ENCODE data around the gene SPATA46. TPM values are rescaled to one million over a fixed set of nuclear protein-coding genes. Genes with fewer than 3 reads are reported as not detected.

The SPATA46 gene
- total RNA-seq, 2 experiments from 2014 or later: not detected

DNA sequence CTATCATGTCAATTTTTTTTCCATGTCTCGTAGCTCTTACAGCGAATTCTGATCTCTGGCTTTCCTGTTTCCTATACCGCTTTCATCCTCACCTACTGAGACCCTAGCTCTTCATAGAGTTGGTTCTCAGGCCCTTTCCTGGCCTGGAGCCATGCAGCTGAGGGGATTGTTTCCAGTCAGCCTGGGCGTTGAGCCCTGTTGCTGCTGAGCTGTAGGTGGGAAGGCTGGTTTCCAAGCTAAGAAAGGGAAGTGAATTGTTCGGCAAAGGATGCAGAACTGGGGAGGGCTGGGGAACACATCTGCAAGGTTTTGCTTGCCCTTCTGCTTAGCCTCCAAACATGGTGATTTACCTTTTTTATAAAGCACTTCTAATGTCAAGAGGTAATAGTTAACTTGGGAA is 41.5 kb downstream of the SPATA46 start:
- no peak overlapping the region for H3K27ac ChIP-seq (ENCODE audit: low read depth in 1 of 2, low read length in 2 of 2)
- no peak for TF ChIP-seq CTCF (IDR thresholded peaks at IDR 0.05)
- Mint-ChIP-seq H3K9me3 (no peaks in the 10 kb centered on the region), H3K4me3 (no peak overlapping the region), H3K27me3 (peaks cover 35% of the 10 kb centered on the region), H3K27ac (no peak overlapping the region), H3K36me3 (ENCODE audit: low read depth) (no peaks in the 10 kb centered on the region), H3K4me1 (ENCODE audit: low read depth) (no peaks in the 10 kb centered on the region)
- no peaks in the 10 kb centered on the region for H3K4me1 ChIP-seq (ENCODE audit: insufficient read depth, low read length)
- ChIA-PET CTCF (no interaction called here), POLR2A (no interaction called here)
- intact Hi-C loops (cut with DNase I, micrococcal nuclease): no loop called here
- no peak for ATAC-seq (ENCODE audit: poor library complexity)
- no peak overlapping the region for H3K4me3 ChIP-seq (ENCODE audit: low read length)
- no peak for DNase-seq
- H3K27me3 ChIP-seq (ENCODE audit: control insufficient read depth in 1 of 2, insufficient read depth in 2 of 2, low read length in 2 of 2): peaks cover 3 to 4% of the 10 kb centered on the region in 2 experiments
- H3K36me3 ChIP-seq (ENCODE audit: insufficient read depth, low read length): no peaks in the 10 kb centered on the region
- H3K9me3 ChIP-seq (ENCODE audit: control insufficient read depth in 1 of 2, insufficient read depth in 1 of 2, low read length in 2 of 2): no peaks in the 10 kb centered on the region

DNA sequence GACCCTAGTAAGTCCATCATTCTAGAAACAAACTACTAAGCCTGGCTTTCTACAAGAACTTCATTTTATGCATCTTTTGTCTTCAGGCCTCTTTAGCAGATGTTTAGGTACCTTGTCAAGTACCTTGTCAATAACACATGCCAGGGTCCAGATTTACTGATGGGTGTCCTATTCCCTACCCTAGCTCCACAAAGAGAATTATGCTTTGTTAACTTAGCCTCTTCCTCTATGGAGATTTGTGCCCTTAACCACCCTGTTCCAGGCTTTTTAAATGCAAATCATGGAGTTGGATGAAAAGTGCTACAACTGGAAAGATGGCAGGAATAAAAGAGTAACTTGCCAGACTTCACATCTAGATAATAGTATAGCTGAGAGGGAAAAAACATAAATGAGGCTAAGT is 42.7 kb downstream of the SPATA46 start:
- Mint-ChIP-seq H3K9me3 (no peaks in the 10 kb centered on the region), H3K27ac (no peak overlapping the region), H3K4me3 (no peak overlapping the region), H3K4me1 (ENCODE audit: low read depth) (no peaks in the 10 kb centered on the region), H3K27me3 (peaks cover 35% of the 10 kb centered on the region), H3K36me3 (ENCODE audit: low read depth) (no peaks in the 10 kb centered on the region)
- Histone ChIP-seq H3K27ac (ENCODE audit: low read depth in 1 of 2, low read length in 2 of 2) (no peak overlapping the region), H3K4me1 (ENCODE audit: insufficient read depth, low read length) (no peaks in the 10 kb centered on the region), H3K36me3 (ENCODE audit: insufficient read depth, low read length) (no peaks in the 10 kb centered on the region), H3K9me3 (ENCODE audit: control insufficient read depth in 1 of 2, insufficient read depth in 1 of 2, low read length in 2 of 2) (no peaks in the 10 kb centered on the region), H3K4me3 (ENCODE audit: low read length) (no peak overlapping the region), H3K27me3 (ENCODE audit: control insufficient read depth in 1 of 2, insufficient read depth in 2 of 2, low read length in 2 of 2) (peaks cover 0 to 3% of the 10 kb centered on the region in 2 experiments)
- DNase-seq (no peak), ATAC-seq (ENCODE audit: poor library complexity) (no peak)
- intact Hi-C loops (cut with DNase I, micrococcal nuclease): no loop called here
- ChIA-PET CTCF (no interaction called here), POLR2A (no interaction called here)
- no peak for TF ChIP-seq CTCF (IDR thresholded peaks at IDR 0.05)

DNA sequence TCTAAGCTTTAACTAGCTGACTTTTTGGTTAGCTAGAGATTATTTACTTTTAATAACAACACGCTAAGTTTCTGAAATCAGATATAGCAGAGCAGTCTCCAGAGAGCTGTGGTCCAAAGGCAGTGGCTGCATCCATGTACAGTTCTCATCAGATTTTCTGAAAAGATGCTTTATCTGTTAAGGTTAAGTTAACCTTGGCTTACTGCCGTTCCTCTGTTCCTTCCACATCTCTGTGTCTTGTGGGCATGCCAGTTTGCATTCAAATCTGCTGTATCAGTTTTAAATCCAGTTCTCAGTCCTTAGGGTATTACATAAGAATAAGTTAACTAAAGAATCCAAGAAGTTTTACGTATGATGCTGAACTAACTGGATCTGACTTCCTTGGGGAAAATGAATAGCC is 46.8 kb downstream of the SPATA46 start:
- H3K9me3 Mint-ChIP-seq: no peaks in the 10 kb centered on the region
- no peaks in the 10 kb centered on the region for H3K4me1 ChIP-seq (ENCODE audit: insufficient read depth, low read length)
- peaks cover 17% of the 10 kb centered on the region for H3K27me3 Mint-ChIP-seq
- no peaks in the 10 kb centered on the region for H3K36me3 ChIP-seq (ENCODE audit: insufficient read depth, low read length)
- H3K27me3 ChIP-seq (ENCODE audit: control insufficient read depth in 1 of 2, insufficient read depth in 2 of 2, low read length in 2 of 2): no peaks in the 10 kb centered on the region
- H3K9me3 ChIP-seq (ENCODE audit: control insufficient read depth in 1 of 2, insufficient read depth in 1 of 2, low read length in 2 of 2): no peaks in the 10 kb centered on the region
- no peaks in the 10 kb centered on the region for H3K4me1 Mint-ChIP-seq (ENCODE audit: low read depth)
- CTCF ChIA-PET: no interaction called here
- ATAC-seq (ENCODE audit: poor library complexity) (no peak), DNase-seq (no peak)
- intact Hi-C loops (cut with DNase I, micrococcal nuclease): no loop called here
- TF ChIP-seq CTCF (IDR thresholded peaks at IDR 0.05): no peak
- no peak overlapping the region for H3K4me3 Mint-ChIP-seq
- no peak overlapping the region for H3K4me3 ChIP-seq (ENCODE audit: low read length)
- POLR2A ChIA-PET: no interaction called here
- H3K36me3 Mint-ChIP-seq (ENCODE audit: low read depth): no peaks in the 10 kb centered on the region
- H3K27ac Mint-ChIP-seq: no peak overlapping the region
- no peak overlapping the region for H3K27ac ChIP-seq (ENCODE audit: low read depth in 1 of 2, low read length in 2 of 2)
